HCT116 (cell line): ENCODE data around the gene CDK14.

Experiments
- POLR2A ChIP-seq: IDR thresholded peaks from 2 replicates; pipeline ENCODE4 v1.7.0; 2011; ENCODE audit warnings: borderline replicate concordance; ENCODE audit not compliant: insufficient read depth, insufficient read length; ENCODE audit errors: extremely low read depth
- RAD21 ChIP-seq: IDR thresholded peaks from 2 replicates; pipeline ENCODE4 v1.6.1; 2012; ENCODE audit warnings: low read depth, mild to moderate bottlenecking
- ZNF274 ChIP-seq: fragments of 200-500 bp; sonication (Bioruptor generic); IDR thresholded peaks from 2 replicates; pipeline ENCODE4 v1.6.1; 2014; ENCODE audit warnings: mild to moderate bottlenecking, low read depth, low read length, inconsistent platforms
- TF ChIP-seq, protein P1 (sequence below), 3 experiments: fragments of 200-600 bp in 1 of 3; sonication (generic) in 1 of 3; IDR thresholded peaks in 2 of 3; conservative IDR thresholded peaks in 1 of 3; 2 replicates each; pipeline ENCODE4 v1.5.1; 2012 to 2017; ENCODE audit warnings: low read depth in 2 of 3, low read length in 2 of 3, antibody characterized with exemption in 1 of 3, borderline replicate concordance in 1 of 3, control low read depth in 1 of 3, mild to moderate bottlenecking in 1 of 3, mixed read lengths in 1 of 3, mixed run types in 1 of 3, moderate library complexity in 1 of 3; ENCODE audit not compliant: insufficient read depth in 1 of 3
- TF ChIP-seq, protein P2 (sequence below): IDR thresholded peaks from 2 replicates; pipeline ENCODE4 v1.6.1; 2012

DNA sequence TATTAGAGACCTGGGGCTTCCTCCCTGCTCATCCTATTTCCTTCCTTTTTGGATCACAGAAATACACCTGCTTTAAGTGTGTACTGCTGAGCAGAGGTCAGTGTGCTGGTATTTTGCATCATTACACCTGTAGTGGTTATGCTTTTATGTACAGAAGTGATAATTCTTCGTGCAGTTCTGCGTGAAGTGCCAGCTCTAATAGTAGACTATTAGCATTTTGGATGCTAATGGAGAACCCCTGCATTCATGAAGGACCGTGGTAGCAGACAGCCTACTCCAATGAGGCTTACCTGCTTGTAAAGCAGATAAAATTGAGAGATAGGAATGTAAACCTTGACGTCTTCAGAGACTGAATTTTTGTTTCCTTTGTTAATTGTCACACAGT lies 114.3 kb downstream of the CDK14 start:
- TF ChIP-seq, protein P1, sequence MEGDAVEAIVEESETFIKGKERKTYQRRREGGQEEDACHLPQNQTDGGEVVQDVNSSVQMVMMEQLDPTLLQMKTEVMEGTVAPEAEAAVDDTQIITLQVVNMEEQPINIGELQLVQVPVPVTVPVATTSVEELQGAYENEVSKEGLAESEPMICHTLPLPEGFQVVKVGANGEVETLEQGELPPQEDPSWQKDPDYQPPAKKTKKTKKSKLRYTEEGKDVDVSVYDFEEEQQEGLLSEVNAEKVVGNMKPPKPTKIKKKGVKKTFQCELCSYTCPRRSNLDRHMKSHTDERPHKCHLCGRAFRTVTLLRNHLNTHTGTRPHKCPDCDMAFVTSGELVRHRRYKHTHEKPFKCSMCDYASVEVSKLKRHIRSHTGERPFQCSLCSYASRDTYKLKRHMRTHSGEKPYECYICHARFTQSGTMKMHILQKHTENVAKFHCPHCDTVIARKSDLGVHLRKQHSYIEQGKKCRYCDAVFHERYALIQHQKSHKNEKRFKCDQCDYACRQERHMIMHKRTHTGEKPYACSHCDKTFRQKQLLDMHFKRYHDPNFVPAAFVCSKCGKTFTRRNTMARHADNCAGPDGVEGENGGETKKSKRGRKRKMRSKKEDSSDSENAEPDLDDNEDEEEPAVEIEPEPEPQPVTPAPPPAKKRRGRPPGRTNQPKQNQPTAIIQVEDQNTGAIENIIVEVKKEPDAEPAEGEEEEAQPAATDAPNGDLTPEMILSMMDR (IDR thresholded peaks at IDR 0.05 in 2 of 3, conservative IDR thresholded peaks at IDR 0.05 in 1 of 3; ENCODE audit: borderline replicate concordance in 1 of 3, insufficient read depth in 1 of 3, low read depth in 2 of 3, low read length in 2 of 3): no peak
- TF ChIP-seq, protein P2, sequence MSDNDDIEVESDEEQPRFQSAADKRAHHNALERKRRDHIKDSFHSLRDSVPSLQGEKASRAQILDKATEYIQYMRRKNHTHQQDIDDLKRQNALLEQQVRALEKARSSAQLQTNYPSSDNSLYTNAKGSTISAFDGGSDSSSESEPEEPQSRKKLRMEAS: no peak
- TF ChIP-seq RAD21: no peak
- no peak for TF ChIP-seq ZNF274
- no peak for TF ChIP-seq POLR2A
